Right renal cortex interstitium (tissue), 3 donors: ENCODE results near the gene MAP3K5. TPM values are rescaled to one million over a fixed set of nuclear protein-coding genes. Genes with fewer than 3 reads are reported as not detected.

ENCODE experiments used
- DNase-seq, 3 donors: peaks; one replicate each; pipeline ENCODE4 v3.0.0-alpha.2; 2013; ENCODE audit warnings: low read depth in 3 of 3, low spot score in 2 of 3
- polyA plus RNA-seq, 3 donors: library from polyadenylated mRNA; unstranded; fragments of 120-200 nt; gene quantifications; one replicate each; pipeline ENCODE4 v1.2.1, GENCODE V29; 2013; ENCODE audit not compliant: insufficient read length in 3 of 3

The MAP3K5 gene
- polyA plus RNA-seq, 3 donors = 6.1 to 6.5 (median 6.2) TPM

DNA sequence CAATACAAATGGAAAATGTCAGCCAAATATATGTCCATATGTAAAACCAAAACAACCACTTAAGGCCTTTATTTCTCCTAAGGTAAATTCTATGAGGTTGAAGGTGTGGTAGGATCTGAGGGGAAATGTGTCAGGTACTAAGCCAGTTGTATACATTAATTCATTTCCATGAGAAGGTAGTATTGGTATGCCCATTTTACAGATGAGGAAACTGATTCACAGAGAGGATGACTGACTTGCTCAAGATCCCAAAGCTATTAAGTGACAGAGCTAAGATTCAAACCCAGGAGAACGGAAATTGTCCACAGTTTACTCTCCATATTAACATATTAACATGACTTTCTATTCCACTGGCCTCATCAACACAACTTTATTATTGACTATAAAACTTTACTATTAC, 177.9 kb downstream of the MAP3K5 start:
- DNase-seq = no peak

DNA sequence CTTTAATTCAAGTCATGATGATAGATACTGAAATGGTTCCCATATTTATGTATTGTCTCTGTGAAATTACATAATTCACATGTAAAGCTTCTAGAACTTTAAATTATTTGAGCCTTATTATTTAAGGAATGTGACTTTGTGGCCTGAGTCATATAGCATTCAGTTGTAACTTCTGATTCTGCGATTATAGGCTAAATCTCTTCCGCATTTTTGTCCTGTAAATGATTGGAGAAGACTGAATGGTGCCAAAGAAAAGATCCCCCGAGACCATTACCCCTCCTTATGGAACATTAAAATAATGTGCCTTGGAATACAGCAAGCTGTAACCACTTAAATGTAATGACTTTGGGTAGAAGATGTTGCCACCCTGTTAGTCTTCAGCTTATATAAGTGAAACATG, 178.8 kb downstream of the MAP3K5 start:
- no peak for DNase-seq

GRCh38 chr6:136612666-136613389, 179.4 kb downstream of the MAP3K5 start:
- DNase-seq = no peak

GRCh38 chr6:136611746-136612145, 180.5 kb downstream of the MAP3K5 start:
- no peak for DNase-seq

- no peak for DNase-seq
These were observed 181.1 kb downstream of the MAP3K5 start for GRCh38 chr6:136611133-136611532.

DNA sequence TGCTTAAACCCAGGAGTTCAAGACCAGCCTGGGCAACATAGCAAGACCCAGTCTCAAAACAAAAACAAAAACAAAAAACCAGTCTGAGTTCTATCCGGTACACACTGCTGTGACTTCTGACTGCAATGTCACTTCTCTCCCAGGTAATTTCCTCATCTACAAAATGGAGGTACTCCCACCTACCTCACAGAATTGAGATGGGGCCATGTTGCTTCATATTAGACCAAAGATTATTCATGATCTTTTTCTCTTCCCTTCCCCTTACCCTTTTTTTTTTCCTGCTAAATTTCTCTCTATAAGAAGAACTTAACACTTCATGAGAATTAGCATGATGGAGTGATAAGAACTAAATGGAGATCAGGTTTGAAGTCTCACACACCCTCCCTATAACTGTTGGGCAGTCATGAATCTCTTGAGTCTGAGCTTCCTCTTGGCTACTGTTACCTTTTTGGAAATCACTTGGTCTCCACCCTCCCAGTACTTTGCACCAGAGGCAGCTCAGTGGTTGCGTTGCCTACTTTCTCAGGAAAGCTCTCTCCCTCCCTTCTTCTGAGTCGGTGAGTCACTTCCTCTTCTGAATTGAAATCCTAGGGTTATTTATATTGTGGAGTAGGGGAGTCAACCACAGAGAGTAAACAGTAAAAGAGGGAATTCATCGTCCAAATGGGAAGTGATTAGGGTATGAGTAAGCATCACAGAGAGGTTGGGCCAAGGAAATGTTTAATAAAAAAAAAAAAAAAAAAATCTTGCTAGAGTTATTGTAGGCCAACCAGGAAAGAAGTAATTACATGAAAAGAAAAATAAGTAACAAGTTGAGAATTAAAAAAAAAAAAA, 182.2 kb downstream of the MAP3K5 start:
- DNase-seq = no peak

- no peak for DNase-seq
These were observed 183.3 kb downstream of the MAP3K5 start for GRCh38 chr6:136608991-136609390.

- peak in 2 of 3 donors; percentile 29 to 38 for DNase-seq
These were observed 184.1 kb downstream of the MAP3K5 start for GRCh38 chr6:136607932-136608772.

GRCh38 chr6:136607204-136607931, 184.9 kb downstream of the MAP3K5 start:
- DNase-seq = no peak

GRCh38 chr6:136604928-136605510, 187.3 kb downstream of the MAP3K5 start:
- no peak for DNase-seq

DNA sequence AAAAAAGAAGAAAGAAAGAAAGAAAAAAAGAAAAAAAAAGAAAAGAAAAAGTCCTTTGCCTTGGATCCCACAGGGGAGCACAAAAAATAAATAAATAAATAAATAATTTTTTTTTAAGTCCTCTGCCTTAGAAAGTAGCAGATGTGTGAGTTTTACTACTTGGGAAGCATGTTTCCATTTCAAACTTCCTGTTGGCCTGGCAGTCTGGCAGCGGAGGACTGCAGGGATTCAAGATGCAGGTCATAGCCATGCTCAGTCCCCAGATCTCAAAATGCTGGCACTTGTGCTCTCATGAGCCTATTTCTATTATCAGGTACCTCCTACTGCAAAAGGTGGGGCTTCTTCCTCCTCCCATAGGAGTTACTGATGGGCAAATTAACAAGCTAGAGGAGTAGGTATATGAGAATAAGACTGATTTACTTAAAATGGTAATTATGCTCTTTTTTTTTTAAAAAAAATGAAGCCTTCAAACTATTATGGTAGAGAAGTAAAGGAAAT, 187.9 kb downstream of the MAP3K5 start:
- DNase-seq = no peak

DNA sequence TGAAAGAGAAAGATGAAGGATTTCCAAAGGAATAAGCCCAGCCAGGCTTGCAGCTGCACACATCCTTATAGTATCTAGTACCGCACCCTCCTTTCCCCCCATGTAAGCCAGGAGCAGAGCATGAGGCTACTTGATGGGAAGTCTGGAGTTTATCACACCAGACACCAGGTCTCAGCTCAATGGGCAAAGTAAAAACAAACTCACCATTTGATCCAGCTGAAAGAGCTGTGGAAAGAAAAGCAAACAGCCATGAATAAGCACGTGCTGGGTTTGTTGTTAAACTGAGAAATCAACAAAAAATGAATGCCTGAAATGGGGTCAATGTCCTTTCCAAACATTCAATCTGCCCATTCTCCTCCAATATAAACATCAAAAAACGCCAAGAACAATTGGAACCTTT, 191.5 kb downstream of the MAP3K5 start:
- DNase-seq = no peak

DNA sequence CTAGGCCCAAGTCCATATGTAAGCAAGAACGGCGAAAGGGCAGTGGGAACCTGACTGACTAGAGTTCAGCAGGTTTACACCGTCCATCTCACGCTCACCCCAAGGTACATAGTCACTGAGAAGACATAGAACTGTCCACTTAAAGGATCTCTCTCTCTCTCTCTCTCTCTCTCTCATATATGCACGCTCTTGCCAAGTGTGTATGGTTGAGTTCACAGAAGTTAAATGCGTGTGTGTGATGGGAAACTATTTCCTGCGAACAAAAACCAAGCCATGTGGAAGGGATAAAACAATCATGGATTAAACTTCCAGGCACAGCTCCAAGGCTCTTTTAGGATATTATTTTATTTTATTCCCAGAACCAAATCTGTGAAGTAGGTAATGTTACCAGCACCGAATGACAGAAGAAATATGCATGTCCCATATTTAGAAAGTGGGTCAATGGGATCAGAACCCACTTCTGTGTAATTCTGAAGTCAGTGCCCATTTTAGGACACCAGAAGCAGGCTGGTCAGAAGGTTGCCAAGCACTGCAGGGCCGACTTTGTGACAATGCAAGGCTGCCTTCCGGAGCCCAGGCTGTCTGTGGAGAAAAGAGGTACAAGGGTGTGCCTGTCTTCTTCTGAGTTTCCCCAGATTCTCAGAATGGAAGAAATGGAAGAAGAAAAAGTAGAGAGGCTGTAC, 192.8 kb downstream of the MAP3K5 start:
- no peak for DNase-seq

DNA sequence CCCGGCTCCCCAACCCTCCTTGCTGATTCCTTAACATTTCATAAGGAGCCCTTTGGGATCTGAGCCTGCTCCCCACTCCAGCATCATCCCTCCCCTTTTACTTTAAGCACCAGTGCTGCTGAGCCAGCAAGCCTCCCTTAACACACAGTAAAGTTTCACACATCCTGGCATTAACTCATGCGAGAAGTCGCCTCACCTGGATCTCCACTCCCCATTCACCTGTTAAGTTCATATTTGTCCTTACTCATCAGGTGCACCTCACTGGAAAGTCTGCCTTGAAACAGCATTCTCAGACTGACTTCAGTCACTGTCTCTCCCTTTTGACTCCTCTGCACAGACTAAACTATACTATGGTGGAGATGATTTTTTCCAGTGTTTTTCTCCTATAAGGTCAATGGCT, 194.2 kb downstream of the MAP3K5 start:
- DNase-seq = no peak

- no peak for DNase-seq
These were observed 197.6 kb downstream of the MAP3K5 start for GRCh38 chr6:136594671-136595070.

- DNase-seq = no peak
These were observed 198.4 kb downstream of the MAP3K5 start for GRCh38 chr6:136593748-136594490.

- no peak for DNase-seq
These were observed 199.2 kb downstream of the MAP3K5 start for GRCh38 chr6:136592930-136593673.

DNA sequence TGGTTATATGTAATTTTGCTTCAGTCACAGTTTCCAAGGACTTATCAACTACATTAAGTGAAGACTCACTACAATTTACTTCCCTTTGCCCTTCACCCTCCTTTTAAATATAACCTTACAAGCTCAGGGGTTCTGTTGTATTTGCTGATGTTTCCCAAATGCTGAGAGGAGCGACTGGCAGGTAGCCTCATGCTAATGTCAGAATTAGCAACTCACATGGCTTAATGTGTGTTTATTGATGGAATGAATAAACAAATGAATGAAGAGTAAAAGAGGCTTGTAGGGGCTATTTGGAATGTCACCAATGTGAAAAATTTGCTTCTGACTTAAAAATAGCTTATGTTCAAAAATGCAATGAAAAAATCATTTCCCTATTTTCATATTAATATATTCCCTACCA, 200.7 kb downstream of the MAP3K5 start:
- DNase-seq = no peak
